Endodermal cell (in vitro differentiated cells): ENCODE results near the gene MALRD1. TPM values are rescaled to one million over a fixed set of nuclear protein-coding genes. Genes with fewer than 3 reads are reported as not detected.

Experiments
- DNase-seq: peaks from one replicate; pipeline ENCODE4 v3.0.0-alpha.2; 2017
- H3K27ac ChIP-seq: 2 replicates; pipeline ENCODE4 v1.5.1; 2013; ENCODE audit warnings: mild to moderate bottlenecking, low read depth, low read length, moderate library complexity
- H3K27me3 ChIP-seq: 2 replicates; pipeline ENCODE4 v1.6.1; 2013; ENCODE audit warnings: mild to moderate bottlenecking, low read length, moderate library complexity; ENCODE audit not compliant: insufficient read depth, control insufficient read depth, poor library complexity, severe bottlenecking
- H3K36me3 ChIP-seq: 2 replicates; pipeline ENCODE4 v1.7.0; 2013; ENCODE audit warnings: mild to moderate bottlenecking, low read length, moderate library complexity; ENCODE audit not compliant: control insufficient read depth, insufficient read depth
- H3K4me1 ChIP-seq: one replicate; pipeline ENCODE4 v1.7.0; 2013; ENCODE audit warnings: low read length; ENCODE audit not compliant: control insufficient read depth, insufficient read depth
- H3K4me3 ChIP-seq: 2 replicates; pipeline ENCODE4 v1.5.1; 2013; ENCODE audit warnings: mild to moderate bottlenecking, low read length, moderate library complexity
- H3K9ac ChIP-seq: 2 replicates; pipeline ENCODE4 v1.6.1; 2013; ENCODE audit warnings: mild to moderate bottlenecking, low read length, moderate library complexity; ENCODE audit not compliant: poor library complexity, severe bottlenecking; ENCODE audit errors: extremely low read depth
- H3K9me3 ChIP-seq: 2 replicates; pipeline ENCODE4 v1.6.1; 2013; ENCODE audit warnings: mild to moderate bottlenecking, low read length, moderate library complexity; ENCODE audit not compliant: control insufficient read depth
- H3K27ac Mint-ChIP-seq: 2 replicates; pipeline ENCODE4 v1.8.0; 2020; ENCODE audit warnings: mixed read lengths
- H3K27me3 Mint-ChIP-seq: 2 replicates; pipeline ENCODE4 v1.8.0; 2021; ENCODE audit warnings: mild to moderate bottlenecking, mixed read lengths; ENCODE audit not compliant: insufficient read depth
- H3K36me3 Mint-ChIP-seq: 2 replicates; pipeline ENCODE4 v1.8.0; 2020; ENCODE audit warnings: low read depth, mixed read lengths
- H3K4me1 Mint-ChIP-seq: 2 replicates; pipeline ENCODE4 v1.8.0; 2020; ENCODE audit warnings: mixed read lengths
- H3K4me3 Mint-ChIP-seq: 2 replicates; pipeline ENCODE4 v1.8.0; 2020; ENCODE audit warnings: mild to moderate bottlenecking, moderate library complexity, mixed read lengths
- H3K9me3 Mint-ChIP-seq: 2 replicates; pipeline ENCODE4 v1.8.0; 2020; ENCODE audit warnings: mild to moderate bottlenecking, mixed read lengths
- CTCF ChIP-seq: fragments of 200-600 bp; sonication (generic); conservative IDR thresholded peaks from 2 replicates; pipeline ENCODE4 v1.5.0; 2021; ENCODE audit warnings: antibody characterized with exemption, mild to moderate bottlenecking
- WGBS, 2 experiments: methylation state at CpG; one replicate each; pipeline versions ENCODE4 v1.1.5 to v1.1.7; 2013; ENCODE audit warnings: missing lambda C conversion rate in 2 of 2, mixed read lengths in 1 of 2; ENCODE audit not compliant: insufficient coverage in 1 of 2, insufficient read length in 1 of 2; 5-methylcytosine and 5-hydroxymethylcytosine counted together
- total RNA-seq, 2 donors: library from RNA; stranded (reverse); fragmentation: NEBNext Ultra II Directional in 1 of 2; extraction: Animal tissue kit (Norgen Biotek cat#: 25700) in 1 of 2; gene quantifications; 2 replicates in 1 of 2; 3 replicates in 1 of 2; pipeline ENCODE4 v1.2.1, GENCODE V29; 2021

Gene MALRD1
- total RNA-seq, 2 donors from 2014 or later = 0.64 to 1.5 TPM

- H3K27me3 ChIP-seq = no peaks in the 10 kb centered on the region
Measured at GRCh38 chr10:19663344-19663743, 614.7 kb downstream of the MALRD1 start.

GRCh38 chr10:19668116-19668515 is 619.5 kb downstream of the MALRD1 start:
- Mint-ChIP-seq H3K27me3 (no peaks in the 10 kb centered on the region), H3K4me1 (no peaks in the 10 kb centered on the region), H3K36me3 (no peaks in the 10 kb centered on the region), H3K4me3 (no peak overlapping the region), H3K9me3 (no peaks in the 10 kb centered on the region), H3K27ac (no peak overlapping the region)
- H3K9ac ChIP-seq = no peak overlapping the region
- 73 to 88% methylated on average over 3 to 5 of the region's 5 CpGs for WGBS, 2 experiments
- H3K27ac ChIP-seq = no peak overlapping the region
- no peaks in the 10 kb centered on the region for H3K9me3 ChIP-seq
- H3K4me3 ChIP-seq = no peak overlapping the region
- H3K27me3 ChIP-seq = no peaks in the 10 kb centered on the region
- H3K36me3 ChIP-seq = no peaks in the 10 kb centered on the region
- TF ChIP-seq CTCF = no peak
- DNase-seq = no peak
- H3K4me1 ChIP-seq = no peaks in the 10 kb centered on the region

More at GRCh38 chr10:19663344-19663743, 614.7 kb downstream of the MALRD1 start:
- no peaks in the 10 kb centered on the region for H3K36me3 Mint-ChIP-seq
- no peak overlapping the region for H3K27ac Mint-ChIP-seq
- H3K4me3 Mint-ChIP-seq = no peak overlapping the region
- Histone ChIP-seq H3K36me3 (no peaks in the 10 kb centered on the region), H3K9ac (no peak overlapping the region), H3K9me3 (no peaks in the 10 kb centered on the region), H3K4me1 (no peaks in the 10 kb centered on the region), H3K4me3 (no peak overlapping the region), H3K27ac (no peak overlapping the region)
- no peaks in the 10 kb centered on the region for H3K9me3 Mint-ChIP-seq
- WGBS, 2 experiments = 90% methylated on average over 1 of the region's 1 CpG; no CpG with 5 or more reads in 1 of the 2 experiments
- no peak for DNase-seq
- no peaks in the 10 kb centered on the region for H3K27me3 Mint-ChIP-seq
- no peaks in the 10 kb centered on the region for H3K4me1 Mint-ChIP-seq
- peak; percentile 56 for TF ChIP-seq CTCF

GRCh38 chr10:19676063-19676462 is 627.5 kb downstream of the MALRD1 start:
- Mint-ChIP-seq H3K36me3 (no peaks in the 10 kb centered on the region), H3K27me3 (no peaks in the 10 kb centered on the region), H3K4me3 (no peak overlapping the region), H3K27ac (no peak overlapping the region), H3K9me3 (no peaks in the 10 kb centered on the region), H3K4me1 (no peaks in the 10 kb centered on the region)
- H3K9ac ChIP-seq = no peak overlapping the region
- TF ChIP-seq CTCF = no peak
- no peak overlapping the region for H3K4me3 ChIP-seq
- no peaks in the 10 kb centered on the region for H3K4me1 ChIP-seq
- 87 to 88% methylated on average over 2 to 3 of the region's 4 CpGs for WGBS, 2 experiments
- no peaks in the 10 kb centered on the region for H3K27me3 ChIP-seq
- H3K36me3 ChIP-seq = no peaks in the 10 kb centered on the region
- no peaks in the 10 kb centered on the region for H3K9me3 ChIP-seq
- no peak for DNase-seq
- no peak overlapping the region for H3K27ac ChIP-seq
